B cell (primary cell): ENCODE data around the gene VAV3. TPM values are rescaled to one million over a fixed set of nuclear protein-coding genes. Genes with fewer than 3 reads are reported as not detected.

Experiments
- ATAC-seq: fragments of 200-7000 bp; cut with Tn5 transposase; one replicate; pipeline ENCODE4 v1.10.0; 2021; ENCODE audit warnings: low read depth, mild to moderate bottlenecking, moderate number of reproducible peaks, moderate library complexity
- CTCF ChIA-PET: fragments of 350-600 bp; sonication (Branson Sonifier 250); formaldehyde crosslinking; loops from one replicate; lab custom pipeline; 2021; ENCODE audit warnings: antibody characterized with exemption, inconsistent platforms; lab: Charles Lee
- POLR2A ChIA-PET: fragments of 350-600 bp; sonication (Branson Sonifier 250); formaldehyde crosslinking; loops from one replicate; lab custom pipeline; 2021; ENCODE audit warnings: antibody characterized with exemption; lab: Charles Lee
- DNase-seq: peaks from one replicate; pipeline ENCODE4 v3.0.0; 2013
- H2AFZ ChIP-seq: 2 replicates; pipeline ENCODE4 v1.6.1; 2012; ENCODE audit warnings: mild to moderate bottlenecking, low read depth, low read length; ENCODE audit not compliant: insufficient read depth, poor library complexity, severe bottlenecking
- H3K27ac ChIP-seq, 2 donors: 1 replicate in 1 of 2; 2 replicates in 1 of 2; pipeline ENCODE4 v1.5.1; 2012 to 2013; ENCODE audit warnings: low read length in 2 of 2, mild to moderate bottlenecking in 2 of 2, moderate library complexity in 1 of 2
- H3K27me3 ChIP-seq, 4 experiments: fragments of 200-600 bp in 1 of 4; sonication (generic) in 1 of 4; replicated peaks in 1 of 4; 1 replicate in 2 of 4; 2 replicates in 2 of 4; pipeline versions ENCODE4 v1.6.1 to v1.7.0; 2013 to 2016; ENCODE audit warnings: low read length in 3 of 4, mild to moderate bottlenecking in 2 of 4, mixed read lengths in 1 of 4, moderate library complexity in 1 of 4; ENCODE audit not compliant: insufficient read depth in 4 of 4, control insufficient read depth in 3 of 4; ENCODE audit errors: control extremely low read depth in 1 of 4
- H3K36me3 ChIP-seq, 2 experiments: replicated peaks in 1 of 2; 1 replicate in 1 of 2; 2 replicates in 1 of 2; pipeline versions ENCODE4 v1.6.1 to v1.7.1; 2013; ENCODE audit warnings: low read length in 1 of 2; ENCODE audit not compliant: insufficient read depth in 2 of 2, control insufficient read depth in 1 of 2; ENCODE audit errors: control extremely low read depth in 1 of 2, extremely low read depth in 1 of 2
- H3K4me1 ChIP-seq, 2 donors: fragments of 200-600 bp in 1 of 2; sonication (generic) in 1 of 2; 1 replicate in 1 of 2; 2 replicates in 1 of 2; pipeline versions ENCODE4 v1.5.1 to v1.6.1; 2013 to 2017; ENCODE audit warnings: low read length in 2 of 2; ENCODE audit not compliant: control insufficient read depth in 2 of 2, insufficient read depth in 2 of 2
- H3K4me2 ChIP-seq: replicated peaks from 2 replicates; pipeline ENCODE3; 2012; ENCODE audit warnings: mild to moderate bottlenecking, low read depth, low read length; ENCODE audit not compliant: poor library complexity, severe bottlenecking
- H3K4me3 ChIP-seq, 5 experiments: fragments of 200-600 bp in 1 of 5; sonication (generic) in 1 of 5; 1 replicate in 3 of 5; 2 replicates in 2 of 5; pipeline versions ENCODE4 v1.5.1 to v1.7.0; 2011 to 2016; ENCODE audit warnings: low read length in 4 of 5, mild to moderate bottlenecking in 4 of 5, low read depth in 2 of 5, control low read depth in 1 of 5, moderate library complexity in 1 of 5; ENCODE audit not compliant: insufficient read depth in 1 of 5; ENCODE audit errors: control extremely low read depth in 1 of 5, extremely low read depth in 1 of 5
- H3K79me2 ChIP-seq: fragments of 200-600 bp; sonication (generic); one replicate; pipeline ENCODE4 v1.6.0; 2016; ENCODE audit warnings: low read length; ENCODE audit not compliant: control insufficient read depth, insufficient read depth
- H3K9ac ChIP-seq: fragments of 200-600 bp; sonication (generic); 2 replicates; pipeline ENCODE4 v1.6.1; 2017; ENCODE audit warnings: mild to moderate bottlenecking, low read length, moderate library complexity
- H3K9me3 ChIP-seq, 3 donors: one replicate each; pipeline versions ENCODE4 v1.6.1 to v1.7.1; 2013; ENCODE audit warnings: low read length in 2 of 3; ENCODE audit not compliant: control insufficient read depth in 2 of 3, insufficient read depth in 1 of 3; ENCODE audit errors: control extremely low read depth in 1 of 3
- H4K20me1 ChIP-seq: 2 replicates; pipeline ENCODE4 v1.6.0; 2012; ENCODE audit warnings: mild to moderate bottlenecking, low read length; ENCODE audit not compliant: insufficient read depth, control insufficient read depth, poor library complexity, severe bottlenecking
- H3K27ac Mint-ChIP-seq: one replicate; pipeline ENCODE4 v1.8.0; 2021; ENCODE audit warnings: mixed read lengths
- H3K27me3 Mint-ChIP-seq: one replicate; pipeline ENCODE4 v1.8.0; 2021; ENCODE audit warnings: mixed read lengths
- H3K4me1 Mint-ChIP-seq: one replicate; pipeline ENCODE4 v1.8.0; 2021; ENCODE audit warnings: mixed read lengths
- H3K4me3 Mint-ChIP-seq: one replicate; pipeline ENCODE4 v1.8.0; 2021; ENCODE audit warnings: mixed read lengths
- H3K9me3 Mint-ChIP-seq: one replicate; pipeline ENCODE4 v1.8.0; 2022; ENCODE audit warnings: mixed read lengths; ENCODE audit not compliant: insufficient read depth
- CTCF ChIP-seq: fragments of 200-600 bp; IDR thresholded peaks from one replicate; pipeline ENCODE4 v1.8.0; 2022; ENCODE audit warnings: antibody characterized with exemption, mild to moderate bottlenecking
- EZH2 ChIP-seq: IDR thresholded peaks from 2 replicates; pipeline ENCODE4 v1.6.1; 2012; ENCODE audit warnings: borderline replicate concordance, low read depth, mild to moderate bottlenecking, moderate library complexity, low read length; ENCODE audit not compliant: insufficient read depth, poor library complexity, severe bottlenecking
- WGBS: methylation state at CpG from one replicate; pipeline ENCODE4 v1.1.5; 2013; ENCODE audit warnings: missing lambda C conversion rate; ENCODE audit not compliant: insufficient coverage; 5-methylcytosine and 5-hydroxymethylcytosine counted together
- intact Hi-C: fragments of 100-400 bp; cut with micrococcal nuclease; formaldehyde crosslinking; loops from one replicate; pipeline ENCODE4 v1.10.0; 2022
- polyA plus RNA-seq: library from polyadenylated mRNA; depleted of rRNA; stranded (reverse); fragments of >200 nt; gene quantifications from 2 replicates; pipeline ENCODE4 v1.2.3, GENCODE V29; 2012
- total RNA-seq, 2 donors: library from RNA; stranded (reverse); fragments of 120-200 nt in 1 of 2; gene quantifications; 1 replicate in 1 of 2; 2 replicates in 1 of 2; pipeline versions ENCODE4 v1.2.3 to v1.2.4, GENCODE V29; 2013 to 2022

VAV3 gene
- total and polyA plus RNA-seq, 2 donors (not counting 1 experiment from before 2014, with no cell fraction given) = 14.8 to 32.5 TPM

GRCh38 chr1:107525145-107525544 is 439.8 kb downstream of the VAV3 start:
- DNase-seq (no peak), ATAC-seq (no peak)
- TF ChIP-seq EZH2 (no peak), CTCF (no peak)
- no peaks in the 10 kb centered on the region for H3K27me3 ChIP-seq
- no peak overlapping the region for H3K9ac ChIP-seq
- H3K79me2 ChIP-seq = no peaks in the 10 kb centered on the region
- H3K9me3 ChIP-seq = peaks cover 0 to 4% (median 0%) of the 10 kb centered on the region in 3 donors
- Mint-ChIP-seq H3K27me3 (no peaks in the 10 kb centered on the region), H3K9me3 (no peaks in the 10 kb centered on the region), H3K4me3 (no peak overlapping the region), H3K27ac (no peak overlapping the region), H3K4me1 (peaks cover 14% of the 10 kb centered on the region)
- 100% methylated on average over 1 of the region's 1 CpG for WGBS
- POLR2A ChIA-PET = no interaction called here
- H3K4me3 ChIP-seq = no peak overlapping the region
- no peak overlapping the region for H2AFZ ChIP-seq
- H3K27ac ChIP-seq = no peak overlapping the region
- CTCF ChIA-PET = interaction anchor here (1.4 to 9.6 kb wide), 3 partner anchors 95 to 251 kb away, joined by 3 to 191 read pairs (median 81); no protein-coding TSS in a partner anchor
- H3K36me3 ChIP-seq = no peaks in the 10 kb centered on the region
- no peak overlapping the region for H3K4me2 ChIP-seq
- H4K20me1 ChIP-seq = no peaks in the 10 kb centered on the region
- intact Hi-C loops = loop anchor here (5.0 kb wide), 1 partner anchor 1503 kb away; no protein-coding TSS in a partner anchor
- peaks cover 0 to 3% of the 10 kb centered on the region in 2 donors for H3K4me1 ChIP-seq

- POLR2A ChIA-PET = no interaction called here
- H3K4me3 Mint-ChIP-seq = no peak overlapping the region
Measured at GRCh38 chr1:107524301-107524700, 440.7 kb downstream of the VAV3 start.

More at GRCh38 chr1:107524301-107524700, 440.7 kb downstream of the VAV3 start:
- no peak overlapping the region for H3K27ac ChIP-seq
- Mint-ChIP-seq H3K9me3 (no peaks in the 10 kb centered on the region), H3K4me1 (peaks cover 9% of the 10 kb centered on the region), H3K27me3 (no peaks in the 10 kb centered on the region), H3K27ac (no peak overlapping the region)
- no peak overlapping the region for H3K4me2 ChIP-seq
- no peak overlapping the region for H2AFZ ChIP-seq
- TF ChIP-seq EZH2 = no peak
- TF ChIP-seq CTCF = no peak
- no peak for ATAC-seq
- H3K27me3 ChIP-seq = no peaks in the 10 kb centered on the region
- WGBS = 100% methylated on average over 1 of the region's 2 CpGs
- no peak overlapping the region for H3K4me3 ChIP-seq
- no peaks in the 10 kb centered on the region for H3K79me2 ChIP-seq
- H3K36me3 ChIP-seq = no peaks in the 10 kb centered on the region
- H3K9me3 ChIP-seq = peaks cover 0 to 4% (median 0%) of the 10 kb centered on the region in 3 donors
- H3K9ac ChIP-seq = no peak overlapping the region
- CTCF ChIA-PET = interaction anchor here (9.6 kb wide), 1 partner anchor 94 kb away, joined by 191 read pairs; no protein-coding TSS in a partner anchor
- intact Hi-C loops = no loop called here
- DNase-seq = no peak
- H3K4me1 ChIP-seq = peaks cover 0 to under 1% of the 10 kb centered on the region in 2 donors
- H4K20me1 ChIP-seq = no peaks in the 10 kb centered on the region
